ENCODE results near the gene SUMF2.

DNA sequence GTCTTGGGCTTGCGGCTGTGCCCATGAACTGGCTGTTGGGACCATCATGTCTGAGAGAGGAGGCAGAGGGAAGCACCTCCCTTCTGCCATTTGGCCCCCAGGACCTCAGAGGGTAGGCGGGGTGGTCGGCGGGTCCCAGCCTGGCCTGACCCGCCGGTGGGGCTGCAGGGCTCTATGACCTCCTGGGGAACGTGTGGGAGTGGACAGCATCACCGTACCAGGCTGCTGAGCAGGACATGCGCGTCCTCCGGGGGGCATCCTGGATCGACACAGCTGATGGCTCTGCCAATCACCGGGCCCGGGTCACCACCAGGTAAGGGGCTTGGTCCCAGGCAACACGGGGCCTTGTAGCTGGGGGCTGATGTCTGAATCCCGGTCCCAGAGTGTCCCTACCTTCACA is 14.1 kb downstream of the SUMF2 start:
- TF ChIP-seq, protein P1, sequence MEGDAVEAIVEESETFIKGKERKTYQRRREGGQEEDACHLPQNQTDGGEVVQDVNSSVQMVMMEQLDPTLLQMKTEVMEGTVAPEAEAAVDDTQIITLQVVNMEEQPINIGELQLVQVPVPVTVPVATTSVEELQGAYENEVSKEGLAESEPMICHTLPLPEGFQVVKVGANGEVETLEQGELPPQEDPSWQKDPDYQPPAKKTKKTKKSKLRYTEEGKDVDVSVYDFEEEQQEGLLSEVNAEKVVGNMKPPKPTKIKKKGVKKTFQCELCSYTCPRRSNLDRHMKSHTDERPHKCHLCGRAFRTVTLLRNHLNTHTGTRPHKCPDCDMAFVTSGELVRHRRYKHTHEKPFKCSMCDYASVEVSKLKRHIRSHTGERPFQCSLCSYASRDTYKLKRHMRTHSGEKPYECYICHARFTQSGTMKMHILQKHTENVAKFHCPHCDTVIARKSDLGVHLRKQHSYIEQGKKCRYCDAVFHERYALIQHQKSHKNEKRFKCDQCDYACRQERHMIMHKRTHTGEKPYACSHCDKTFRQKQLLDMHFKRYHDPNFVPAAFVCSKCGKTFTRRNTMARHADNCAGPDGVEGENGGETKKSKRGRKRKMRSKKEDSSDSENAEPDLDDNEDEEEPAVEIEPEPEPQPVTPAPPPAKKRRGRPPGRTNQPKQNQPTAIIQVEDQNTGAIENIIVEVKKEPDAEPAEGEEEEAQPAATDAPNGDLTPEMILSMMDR (IDR thresholded peaks at IDR 0.05; ENCODE audit: insufficient read depth, low read length, poor library complexity, severe bottlenecking), result no peak
- TF ChIP-seq EZH2phosphoT487 (conservative IDR thresholded peaks at IDR 0.05; ENCODE audit: low read length), result no peak
